ENCODE measurements around the gene PPP1R13B. TPM values are rescaled to one million over a fixed set of nuclear protein-coding genes. Genes with fewer than 3 reads are reported as not detected.

The PPP1R13B gene
- total and polyA plus RNA-seq, 7 donors = 8.6 to 26.9 (median 9.9) TPM

DNA sequence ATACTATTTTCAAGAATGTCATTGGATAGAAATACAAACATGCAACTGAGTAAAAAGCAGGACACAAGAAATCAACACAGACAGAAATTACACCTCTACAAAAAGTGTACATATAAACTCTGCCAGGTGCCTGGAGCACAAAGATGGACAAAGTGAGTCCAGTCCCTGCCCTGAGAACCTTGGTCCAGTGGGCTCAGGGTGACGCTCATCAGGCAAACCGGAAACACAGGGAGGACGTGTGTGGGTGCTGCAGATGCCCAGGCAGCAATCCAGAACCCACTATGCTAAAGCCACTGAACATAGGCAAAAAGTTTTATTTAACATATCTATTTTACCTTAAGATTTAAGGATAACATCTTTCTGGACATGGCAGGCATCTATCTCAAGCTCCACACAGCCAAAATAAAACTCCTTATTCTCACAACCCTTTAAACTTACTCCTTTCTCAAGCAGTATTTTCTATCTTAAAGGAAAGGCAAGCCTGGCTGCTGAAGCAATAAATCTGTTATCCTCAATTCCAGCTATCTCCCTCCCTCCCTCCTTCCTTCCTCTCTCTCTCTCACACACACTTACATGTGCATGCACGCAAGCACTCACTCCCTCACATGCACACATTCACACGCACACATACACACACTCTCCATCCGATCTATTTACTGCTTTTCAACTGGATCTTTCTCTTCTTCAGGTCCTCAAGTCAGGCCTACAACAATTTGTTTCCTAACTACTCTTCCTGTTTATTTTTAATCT, 10.2 kb downstream of the PPP1R13B start:
- intact Hi-C loops (cut with DNase I) = no loop called here
- H3K36me3 ChIP-seq = no peaks in the 10 kb centered on the region
- H3K9me3 ChIP-seq = no peaks in the 10 kb centered on the region
- H3K4me3 ChIP-seq = no peak overlapping the region
- 68 to 75% methylated on average over 6 of the region's 6 CpGs for WGBS, 2 donors
- H3K27me3 ChIP-seq = no peaks in the 10 kb centered on the region
- DNase-seq = peak; percentile 28
- TF ChIP-seq EP300 (IDR thresholded peaks at IDR 0.05) = no peak
- no peak for TF ChIP-seq POLR2AphosphoS5 (IDR thresholded peaks at IDR 0.05)
- TF ChIP-seq, protein P1, sequence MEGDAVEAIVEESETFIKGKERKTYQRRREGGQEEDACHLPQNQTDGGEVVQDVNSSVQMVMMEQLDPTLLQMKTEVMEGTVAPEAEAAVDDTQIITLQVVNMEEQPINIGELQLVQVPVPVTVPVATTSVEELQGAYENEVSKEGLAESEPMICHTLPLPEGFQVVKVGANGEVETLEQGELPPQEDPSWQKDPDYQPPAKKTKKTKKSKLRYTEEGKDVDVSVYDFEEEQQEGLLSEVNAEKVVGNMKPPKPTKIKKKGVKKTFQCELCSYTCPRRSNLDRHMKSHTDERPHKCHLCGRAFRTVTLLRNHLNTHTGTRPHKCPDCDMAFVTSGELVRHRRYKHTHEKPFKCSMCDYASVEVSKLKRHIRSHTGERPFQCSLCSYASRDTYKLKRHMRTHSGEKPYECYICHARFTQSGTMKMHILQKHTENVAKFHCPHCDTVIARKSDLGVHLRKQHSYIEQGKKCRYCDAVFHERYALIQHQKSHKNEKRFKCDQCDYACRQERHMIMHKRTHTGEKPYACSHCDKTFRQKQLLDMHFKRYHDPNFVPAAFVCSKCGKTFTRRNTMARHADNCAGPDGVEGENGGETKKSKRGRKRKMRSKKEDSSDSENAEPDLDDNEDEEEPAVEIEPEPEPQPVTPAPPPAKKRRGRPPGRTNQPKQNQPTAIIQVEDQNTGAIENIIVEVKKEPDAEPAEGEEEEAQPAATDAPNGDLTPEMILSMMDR (IDR thresholded peaks at IDR 0.05) = no peak
- no peak for TF ChIP-seq POLR2A (IDR thresholded peaks at IDR 0.05)
- no peak overlapping the region for H3K27ac ChIP-seq
- H3K4me1 ChIP-seq = no peaks in the 10 kb centered on the region

DNA sequence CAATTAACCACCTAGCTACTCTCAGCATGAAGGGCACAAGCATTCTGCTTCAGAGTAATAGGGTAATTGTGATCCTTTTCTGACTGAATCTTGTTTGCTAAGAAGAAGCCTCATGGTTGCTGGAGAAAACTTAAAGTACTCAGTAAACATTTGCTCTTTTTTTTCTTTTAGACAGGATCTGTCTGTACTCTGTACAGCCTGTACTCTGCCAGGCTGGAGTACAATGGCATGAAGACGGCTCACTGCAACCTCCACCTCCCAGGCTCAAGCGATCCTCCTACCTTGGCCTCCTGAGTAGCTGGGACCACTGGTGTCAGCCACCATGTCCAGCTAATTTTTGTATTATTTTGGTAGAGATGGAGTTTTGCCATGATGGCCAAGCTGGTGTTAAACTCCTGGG, 12.4 kb downstream of the PPP1R13B start:
- DNase-seq = no peak
- WGBS, 2 donors = 93 to 94% methylated on average over 2 of the region's 2 CpGs
- TF ChIP-seq POLR2A (IDR thresholded peaks at IDR 0.05) (no peak), POLR2AphosphoS5 (IDR thresholded peaks at IDR 0.05) (no peak), EP300 (IDR thresholded peaks at IDR 0.05) (no peak)
- TF ChIP-seq, protein P1 (IDR thresholded peaks at IDR 0.05) = no peak
- Histone ChIP-seq H3K27me3 (no peaks in the 10 kb centered on the region), H3K4me3 (no peak overlapping the region), H3K4me1 (no peaks in the 10 kb centered on the region), H3K9me3 (no peaks in the 10 kb centered on the region), H3K27ac (no peak overlapping the region), H3K36me3 (no peaks in the 10 kb centered on the region)
- intact Hi-C loops (cut with DNase I) = no loop called here

DNA sequence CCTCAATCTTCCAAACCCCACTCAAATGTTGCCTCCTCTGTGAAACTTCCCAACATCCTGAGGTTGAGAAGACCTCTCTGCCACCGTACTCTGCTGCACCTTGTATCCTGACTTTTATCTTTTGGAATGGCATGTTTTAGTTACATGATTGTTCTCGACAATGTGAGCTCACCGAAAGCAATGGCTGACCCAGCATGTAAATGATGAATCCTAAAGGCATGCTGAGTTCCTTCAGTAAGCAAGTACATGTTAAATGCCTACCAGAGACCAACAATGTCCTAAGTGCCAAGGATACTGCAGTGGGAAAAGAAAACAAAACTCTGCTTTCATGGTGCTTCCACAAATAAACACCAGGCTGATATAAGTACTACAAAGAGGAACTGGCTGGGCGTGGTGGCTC, 13.7 kb downstream of the PPP1R13B start:
- peaks cover 0 to 3% (median 2%) of the 10 kb centered on the region in 4 donors for H3K4me1 ChIP-seq
- no peaks in the 10 kb centered on the region for H3K36me3 ChIP-seq
- no peaks in the 10 kb centered on the region for H3K9me3 ChIP-seq
- TF ChIP-seq EP300 (IDR thresholded peaks at IDR 0.05) = no peak
- no peak overlapping the region for H3K4me3 ChIP-seq
- no peaks in the 10 kb centered on the region for H3K27me3 ChIP-seq
- 91 to 92% methylated on average over 4 of the region's 4 CpGs for WGBS, 2 donors
- intact Hi-C loops (cut with DNase I) = no loop called here
- no peak for DNase-seq
- H3K27ac ChIP-seq = no peak overlapping the region

DNA sequence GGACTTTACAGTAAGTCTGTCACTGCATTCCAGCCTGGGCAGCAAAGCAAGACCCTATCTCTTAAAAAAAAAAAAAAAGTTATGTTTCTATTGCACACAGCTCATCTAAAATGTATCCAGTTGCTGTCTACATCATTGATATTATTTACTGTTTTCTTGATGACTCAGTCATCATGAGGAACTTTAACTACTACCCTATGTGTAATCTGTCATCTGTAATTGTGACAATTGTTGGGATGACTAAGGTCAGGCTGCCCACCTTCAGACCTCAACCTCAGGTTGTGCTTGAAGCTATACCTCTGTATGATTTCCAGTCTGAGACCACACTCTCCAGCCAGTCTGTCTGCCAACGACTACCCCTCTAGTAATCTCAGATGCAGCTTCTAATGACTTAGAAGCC, 15.3 kb downstream of the PPP1R13B start:
- Histone ChIP-seq H3K27me3 (no peaks in the 10 kb centered on the region), H3K4me1 (peaks cover 0 to 11% (median 9%) of the 10 kb centered on the region in 4 donors), H3K4me3 (no peak overlapping the region), H3K9me3 (no peaks in the 10 kb centered on the region), H3K36me3 (no peaks in the 10 kb centered on the region), H3K27ac (no peak overlapping the region)
- no peak for TF ChIP-seq POLR2A (IDR thresholded peaks at IDR 0.05)
- TF ChIP-seq EP300 (IDR thresholded peaks at IDR 0.05) = no peak
- TF ChIP-seq, protein P1 (IDR thresholded peaks at IDR 0.05) = no peak
- TF ChIP-seq POLR2AphosphoS5 (IDR thresholded peaks at IDR 0.05) = no peak
- 72 to 90% methylated on average over 1 of the region's 1 CpG for WGBS, 2 donors
- no peak for DNase-seq
- intact Hi-C loops (cut with DNase I) = no loop called here

DNA sequence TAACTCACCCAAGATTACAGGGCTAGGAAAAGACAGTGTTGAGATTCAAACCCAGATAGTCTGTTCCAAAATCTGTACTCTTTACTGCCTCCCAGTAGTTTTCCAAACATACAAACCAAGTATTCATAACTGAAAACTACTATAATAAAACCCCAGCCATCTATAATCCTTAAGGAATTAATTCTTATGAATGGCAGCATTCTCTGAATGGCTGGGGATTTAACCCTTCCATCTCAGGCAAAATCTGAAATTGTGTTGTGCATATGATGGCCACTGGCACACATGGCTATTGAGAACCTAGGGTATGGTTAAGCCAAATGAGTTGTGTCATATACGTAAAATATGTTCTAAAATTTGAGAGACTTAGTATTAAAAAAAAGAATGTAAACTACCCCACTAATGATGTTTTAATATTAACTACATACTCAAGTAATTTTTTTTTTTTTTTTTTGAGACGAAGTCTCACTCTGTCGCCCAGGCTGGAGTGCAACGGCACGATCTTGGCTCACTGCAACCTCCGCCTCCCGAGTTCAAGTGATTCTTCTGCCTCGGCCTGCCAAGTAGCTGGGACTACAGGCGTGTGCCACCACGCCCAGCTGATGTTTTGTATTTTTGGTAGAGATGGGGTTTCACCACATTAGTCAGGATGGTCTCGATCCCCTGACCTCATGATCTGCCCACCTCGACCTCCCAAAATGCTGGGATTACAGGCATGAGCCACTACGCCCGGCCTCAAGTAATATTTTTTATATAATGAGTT, 16.7 kb downstream of the PPP1R13B start:
- TF ChIP-seq EP300 (IDR thresholded peaks at IDR 0.05) = no peak
- TF ChIP-seq POLR2A (IDR thresholded peaks at IDR 0.05) = no peak
- TF ChIP-seq, protein P1 (IDR thresholded peaks at IDR 0.05) = no peak
- 92 to 93% methylated on average over 14 of the region's 14 CpGs for WGBS, 2 donors
- Histone ChIP-seq H3K9me3 (no peaks in the 10 kb centered on the region), H3K4me3 (no peak overlapping the region), H3K36me3 (no peaks in the 10 kb centered on the region), H3K4me1 (peaks cover 0 to 11% (median 9%) of the 10 kb centered on the region in 4 donors), H3K27ac (no peak overlapping the region), H3K27me3 (no peaks in the 10 kb centered on the region)
- peak; percentile 21 for DNase-seq
- intact Hi-C loops (cut with DNase I) = no loop called here
